Neuronal stem cell (in vitro differentiated cells): ENCODE data around the gene MTHFD1L.

ENCODE experiments used
- DNase-seq: peaks from one replicate; pipeline ENCODE4 v3.0.0-alpha.2; 2013; ENCODE audit warnings: low spot score
- H2AFZ ChIP-seq: one replicate; pipeline ENCODE4 v1.6.1; 2013; ENCODE audit warnings: mild to moderate bottlenecking, low read length, inconsistent platforms
- H2AK5ac ChIP-seq: 2 replicates; pipeline ENCODE4 v1.6.1; 2013; ENCODE audit warnings: low read depth, mild to moderate bottlenecking, inconsistent platforms, low read length, moderate library complexity, mixed read lengths
- H2BK120ac ChIP-seq: 2 replicates; pipeline ENCODE4 v1.6.1; 2013; ENCODE audit warnings: low read depth, mild to moderate bottlenecking, inconsistent platforms, low read length, moderate library complexity, mixed read lengths
- H2BK12ac ChIP-seq: one replicate; pipeline ENCODE4 v1.6.1; 2013; ENCODE audit warnings: low read length, inconsistent platforms
- H2BK15ac ChIP-seq: 2 replicates; pipeline ENCODE4 v1.6.1; 2013; ENCODE audit warnings: mild to moderate bottlenecking, low read length, inconsistent platforms, mixed read lengths
- H2BK5ac ChIP-seq: one replicate; pipeline ENCODE4 v1.6.1; 2013; ENCODE audit warnings: inconsistent platforms, mild to moderate bottlenecking, low read length, moderate library complexity
- H3K14ac ChIP-seq: one replicate; pipeline ENCODE4 v1.6.1; 2013; ENCODE audit warnings: low read length, inconsistent platforms
- H3K18ac ChIP-seq: 2 replicates; pipeline ENCODE4 v1.6.1; 2013; ENCODE audit warnings: low read length, inconsistent platforms
- H3K23ac ChIP-seq: 2 replicates; pipeline ENCODE4 v1.6.1; 2013; ENCODE audit warnings: low read depth, mild to moderate bottlenecking, mixed read lengths, low read length, inconsistent platforms; ENCODE audit not compliant: poor library complexity
- H3K27ac ChIP-seq: replicated peaks from 3 replicates; pipeline ENCODE4 v1.5.1; 2013; ENCODE audit warnings: low read length, inconsistent platforms
- H3K27me3 ChIP-seq, 3 experiments: 2 replicates each; pipeline ENCODE4 v1.6.1; 2013; ENCODE audit warnings: low read length in 3 of 3, mild to moderate bottlenecking in 2 of 3, inconsistent platforms in 1 of 3, low read depth in 1 of 3, mixed read lengths in 1 of 3, moderate library complexity in 1 of 3; ENCODE audit not compliant: control insufficient read depth in 3 of 3, insufficient read depth in 3 of 3
- H3K36me3 ChIP-seq, 2 donors: replicated peaks in 1 of 2; 2 replicates each; pipeline ENCODE4 v1.6.1; 2013; ENCODE audit warnings: low read length in 2 of 2; ENCODE audit not compliant: control insufficient read depth in 2 of 2, insufficient read depth in 2 of 2
- H3K4ac ChIP-seq: 2 replicates; pipeline ENCODE4 v1.6.1; 2013; ENCODE audit warnings: inconsistent platforms, mild to moderate bottlenecking, low read length, moderate library complexity
- H3K4me1 ChIP-seq, 2 donors: 1 replicate in 1 of 2; 2 replicates in 1 of 2; pipeline ENCODE4 v1.6.1; 2013; ENCODE audit warnings: low read length in 2 of 2, low read depth in 1 of 2; ENCODE audit not compliant: control insufficient read depth in 2 of 2, insufficient read depth in 1 of 2
- H3K4me2 ChIP-seq: one replicate; pipeline ENCODE4 v1.6.1; 2013; ENCODE audit warnings: mild to moderate bottlenecking, low read length, inconsistent platforms; ENCODE audit not compliant: insufficient read depth, poor library complexity, severe bottlenecking
- H3K4me3 ChIP-seq, 2 donors: 2 replicates each; pipeline ENCODE4 v1.5.1; 2013; ENCODE audit warnings: low read length in 2 of 2, mild to moderate bottlenecking in 2 of 2, inconsistent platforms in 1 of 2, moderate library complexity in 1 of 2
- H3K79me1 ChIP-seq: one replicate; pipeline ENCODE4 v1.6.1; 2013; ENCODE audit warnings: low read depth, mild to moderate bottlenecking, inconsistent platforms, low read length, moderate library complexity
- H3K9ac ChIP-seq: one replicate; pipeline ENCODE4 v1.6.1; 2013; ENCODE audit warnings: mild to moderate bottlenecking, low read depth, low read length, inconsistent platforms; ENCODE audit not compliant: poor library complexity
- H3K9me3 ChIP-seq, 2 donors: replicated peaks in 1 of 2; 2 replicates each; pipeline versions ENCODE3 to v1.6.1; 2013; ENCODE audit warnings: low read length in 2 of 2, mild to moderate bottlenecking in 2 of 2, inconsistent platforms in 1 of 2, low read depth in 1 of 2, mixed read lengths in 1 of 2, moderate library complexity in 1 of 2; ENCODE audit not compliant: control insufficient read depth in 2 of 2, insufficient read depth in 1 of 2
- H4K8ac ChIP-seq: one replicate; pipeline ENCODE4 v1.6.1; 2013; ENCODE audit warnings: low read depth, mild to moderate bottlenecking, inconsistent platforms, low read length, moderate library complexity
- H4K91ac ChIP-seq: one replicate; pipeline ENCODE4 v1.6.1; 2013; ENCODE audit warnings: low read length, low read depth, mild to moderate bottlenecking, inconsistent platforms; ENCODE audit not compliant: poor library complexity
- WGBS, 2 donors: extraction: QIAGEN DNeasy Blood & Tissue Kit; methylation state at CpG; one replicate each; pipeline ENCODE4 v1.1.7; 2013; ENCODE audit warnings: missing lambda C conversion rate in 2 of 2, mixed read lengths in 1 of 2; ENCODE audit not compliant: insufficient read length in 2 of 2, insufficient replicate concordance in 1 of 2; ENCODE audit errors: extremely low coverage in 2 of 2; 5-methylcytosine and 5-hydroxymethylcytosine counted together

The MTHFD1L gene

GRCh38 chr6:151139524-151139923 is 274.0 kb downstream of the MTHFD1L start:
- H3K9ac ChIP-seq: no peak overlapping the region
- H3K4me2 ChIP-seq: no peak overlapping the region
- no peak overlapping the region for H2BK5ac ChIP-seq
- H3K27me3 ChIP-seq: no peaks in the 10 kb centered on the region
- H3K79me1 ChIP-seq: no peaks in the 10 kb centered on the region
- no peak overlapping the region for H2AK5ac ChIP-seq
- H3K36me3 ChIP-seq: no peaks in the 10 kb centered on the region
- H3K9me3 ChIP-seq: peaks cover 3 to 4% of the 10 kb centered on the region in 2 donors
- no peak overlapping the region for H4K8ac ChIP-seq
- H3K14ac ChIP-seq: no peak overlapping the region
- H2BK120ac ChIP-seq: no peak overlapping the region
- no peak overlapping the region for H3K27ac ChIP-seq
- peak overlapping the region; percentile 59 for H2AFZ ChIP-seq
- H4K91ac ChIP-seq: no peak overlapping the region
- peak overlapping the region; percentile 55 for H3K18ac ChIP-seq
- no peak overlapping the region for H2BK15ac ChIP-seq
- no peak overlapping the region for H3K4me3 ChIP-seq
- H3K4me1 ChIP-seq: peaks cover 9 to 10% of the 10 kb centered on the region in 2 donors
- peak overlapping the region; percentile 89 for H3K4ac ChIP-seq
- no CpG with 5 or more reads among the region's 11 CpGs for WGBS, 2 donors
- no peak for DNase-seq
- no peak overlapping the region for H2BK12ac ChIP-seq
- H3K23ac ChIP-seq: no peak overlapping the region

- Histone ChIP-seq H3K9me3 (no peaks in the 10 kb centered on the region), H3K14ac (no peak overlapping the region), H3K4me1 (peaks cover 9 to 10% of the 10 kb centered on the region in 2 donors), H4K8ac (no peak overlapping the region), H3K27ac (no peak overlapping the region), H2AK5ac (no peak overlapping the region), H3K18ac (no peak overlapping the region), H3K4me3 (no peak overlapping the region), H3K79me1 (no peaks in the 10 kb centered on the region), H2AFZ (no peak overlapping the region), H2BK5ac (no peak overlapping the region), H3K36me3 (no peaks in the 10 kb centered on the region), H2BK15ac (no peak overlapping the region), H3K9ac (no peak overlapping the region), H2BK12ac (no peak overlapping the region), H3K4me2 (no peak overlapping the region), H2BK120ac (no peak overlapping the region), H3K27me3 (no peaks in the 10 kb centered on the region), H3K23ac (no peak overlapping the region), H3K4ac (no peak overlapping the region), H4K91ac (no peak overlapping the region)
- WGBS, 2 donors: no CpG with 5 or more reads among the region's 3 CpGs
- no peak for DNase-seq
These were observed 275.3 kb downstream of the MTHFD1L start for GRCh38 chr6:151140767-151141166.

- Histone ChIP-seq H3K4me3 (no peak overlapping the region), H2BK12ac (no peak overlapping the region), H3K4me2 (no peak overlapping the region), H2BK15ac (no peak overlapping the region), H2BK5ac (no peak overlapping the region), H3K27me3 (no peaks in the 10 kb centered on the region), H3K14ac (no peak overlapping the region), H3K9me3 (peaks cover 0 to 2% of the 10 kb centered on the region in 2 donors), H2BK120ac (no peak overlapping the region), H3K4ac (no peak overlapping the region), H4K8ac (no peak overlapping the region), H4K91ac (no peak overlapping the region), H2AFZ (no peak overlapping the region), H3K79me1 (no peaks in the 10 kb centered on the region), H2AK5ac (no peak overlapping the region), H3K36me3 (no peaks in the 10 kb centered on the region), H3K27ac (no peak overlapping the region), H3K4me1 (peaks cover 4 to 6% of the 10 kb centered on the region in 2 donors), H3K23ac (no peak overlapping the region), H3K9ac (no peak overlapping the region), H3K18ac (no peak overlapping the region)
- no peak for DNase-seq
- no CpG with 5 or more reads among the region's 5 CpGs for WGBS, 2 donors
These were observed 276.2 kb downstream of the MTHFD1L start for GRCh38 chr6:151141685-151142084.

- Histone ChIP-seq H3K27ac (no peak overlapping the region), H2AK5ac (peak overlapping the region; percentile 35), H3K9ac (peak overlapping the region; percentile 16)
These were observed 277.2 kb downstream of the MTHFD1L start for GRCh38 chr6:151142676-151143075.

More at GRCh38 chr6:151142676-151143075, 277.2 kb downstream of the MTHFD1L start:
- H3K18ac ChIP-seq: peak overlapping the region; percentile 21
- H3K27me3 ChIP-seq: no peaks in the 10 kb centered on the region
- no peak overlapping the region for H3K4ac ChIP-seq
- no peak overlapping the region for H2BK5ac ChIP-seq
- no peak overlapping the region for H2BK120ac ChIP-seq
- no peak overlapping the region for H4K8ac ChIP-seq
- DNase-seq: no peak
- H2AFZ ChIP-seq: no peak overlapping the region
- no CpG with 5 or more reads among the region's 5 CpGs for WGBS, 2 donors
- peaks cover 3 to 5% of the 10 kb centered on the region in 2 donors for H3K4me1 ChIP-seq
- no peaks in the 10 kb centered on the region for H3K36me3 ChIP-seq
- H2BK15ac ChIP-seq: peak overlapping the region; percentile 47
- H3K79me1 ChIP-seq: no peaks in the 10 kb centered on the region
- no peak overlapping the region for H3K4me3 ChIP-seq
- H3K23ac ChIP-seq: no peak overlapping the region
- peak overlapping the region; percentile 12 for H3K14ac ChIP-seq
- no peak overlapping the region for H2BK12ac ChIP-seq
- no peak overlapping the region for H4K91ac ChIP-seq
- H3K9me3 ChIP-seq: peaks cover 0 to 3% of the 10 kb centered on the region in 2 donors
- H3K4me2 ChIP-seq: no peak overlapping the region
